Measurements from ENCODE around the gene GFRA3.

DNA sequence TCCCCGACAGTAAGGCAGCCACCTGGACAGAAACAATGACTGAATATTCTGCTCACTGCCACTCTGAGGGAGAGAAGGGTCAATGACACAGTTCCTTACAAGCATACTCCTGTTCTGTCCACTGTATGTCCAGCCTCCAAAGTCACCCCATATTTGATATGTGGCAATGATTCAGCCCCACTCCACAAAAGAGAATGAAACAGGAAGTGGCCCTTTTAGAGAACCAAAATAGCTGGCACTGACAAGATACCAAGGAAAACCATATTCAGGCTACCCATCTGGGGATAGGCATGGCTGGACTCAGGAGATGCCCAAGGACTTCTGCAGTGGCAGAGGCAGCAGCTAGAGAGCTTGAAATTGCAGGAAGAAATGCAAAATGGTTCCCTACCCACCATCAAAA is 12.8 kb upstream of the GFRA3 start:
- TF ChIP-seq, protein P1, sequence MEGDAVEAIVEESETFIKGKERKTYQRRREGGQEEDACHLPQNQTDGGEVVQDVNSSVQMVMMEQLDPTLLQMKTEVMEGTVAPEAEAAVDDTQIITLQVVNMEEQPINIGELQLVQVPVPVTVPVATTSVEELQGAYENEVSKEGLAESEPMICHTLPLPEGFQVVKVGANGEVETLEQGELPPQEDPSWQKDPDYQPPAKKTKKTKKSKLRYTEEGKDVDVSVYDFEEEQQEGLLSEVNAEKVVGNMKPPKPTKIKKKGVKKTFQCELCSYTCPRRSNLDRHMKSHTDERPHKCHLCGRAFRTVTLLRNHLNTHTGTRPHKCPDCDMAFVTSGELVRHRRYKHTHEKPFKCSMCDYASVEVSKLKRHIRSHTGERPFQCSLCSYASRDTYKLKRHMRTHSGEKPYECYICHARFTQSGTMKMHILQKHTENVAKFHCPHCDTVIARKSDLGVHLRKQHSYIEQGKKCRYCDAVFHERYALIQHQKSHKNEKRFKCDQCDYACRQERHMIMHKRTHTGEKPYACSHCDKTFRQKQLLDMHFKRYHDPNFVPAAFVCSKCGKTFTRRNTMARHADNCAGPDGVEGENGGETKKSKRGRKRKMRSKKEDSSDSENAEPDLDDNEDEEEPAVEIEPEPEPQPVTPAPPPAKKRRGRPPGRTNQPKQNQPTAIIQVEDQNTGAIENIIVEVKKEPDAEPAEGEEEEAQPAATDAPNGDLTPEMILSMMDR (IDR thresholded peaks at IDR 0.05), result no peak
- TF ChIP-seq POLR2A (IDR thresholded peaks at IDR 0.05) (no peak), POLR2AphosphoS5 (IDR thresholded peaks at IDR 0.05) (no peak), EP300 (IDR thresholded peaks at IDR 0.05) (no peak)

All from suprapubic skin (tissue), 4 donors.